Measurements from ENCODE around the gene IL10RA. TPM values are rescaled to one million over a fixed set of nuclear protein-coding genes. Genes with fewer than 3 reads are reported as not detected.
A peak's percentile ranks its signal among the peaks of the same experiment; 100 is the strongest.

The IL10RA gene
- total and polyA plus RNA-seq, 4 donors: 1.7 to 59.2 (median 14.6) TPM

- no peak for ATAC-seq (ENCODE audit: low FRiP score)
- Histone ChIP-seq H3K9me3 (ENCODE audit: control insufficient read depth, low read length) (no peaks in the 10 kb centered on the region), H3K4me1 (ENCODE audit: control insufficient read depth in 1 of 2, insufficient read depth in 2 of 2, low read length in 2 of 2) (no peaks in the 10 kb centered on the region), H3K27me3 (ENCODE audit: control insufficient read depth in 1 of 2, insufficient read depth in 2 of 2, low read length in 1 of 2) (peaks cover 0 to 2% of the 10 kb centered on the region in 2 donors), H3K36me3 (ENCODE audit: control insufficient read depth in 1 of 2, insufficient read depth in 2 of 2, low read length in 1 of 2) (no peaks in the 10 kb centered on the region), H3K27ac (ENCODE audit: low read depth in 1 of 2, low read length in 2 of 2) (no peak overlapping the region), H3K4me3 (ENCODE audit: low read length in 2 of 2) (no peak overlapping the region)
- 68 to 74% methylated on average over 7 of the region's 7 CpGs for WGBS, 2 donors
- no peak for DNase-seq
- intact Hi-C loops (cut with DNase I): no loop called here
Measured at GRCh38 chr11:117979481-117980211, 6.5 kb upstream of the IL10RA start.

- WGBS, 2 donors: 25 to 33% methylated on average over 2 of the region's 2 CpGs
- intact Hi-C loops (cut with DNase I): no loop called here
- no peaks in the 10 kb centered on the region for H3K4me1 ChIP-seq (ENCODE audit: control insufficient read depth in 1 of 2, insufficient read depth in 2 of 2, low read length in 2 of 2)
Measured at GRCh38 chr11:117980280-117980679, 5.9 kb upstream of the IL10RA start.

GRCh38 chr11:117980720-117981119 is 5.5 kb upstream of the IL10RA start:
- H3K4me1 ChIP-seq (ENCODE audit: control insufficient read depth in 1 of 2, insufficient read depth in 2 of 2, low read length in 2 of 2): no peaks in the 10 kb centered on the region
- H3K27ac ChIP-seq (ENCODE audit: low read depth in 1 of 2, low read length in 2 of 2): no peak overlapping the region
- intact Hi-C loops (cut with DNase I): no loop called here
- peaks cover 0 to 2% of the 10 kb centered on the region in 2 donors for H3K27me3 ChIP-seq (ENCODE audit: control insufficient read depth in 1 of 2, insufficient read depth in 2 of 2, low read length in 1 of 2)
- H3K9me3 ChIP-seq (ENCODE audit: control insufficient read depth, low read length): no peaks in the 10 kb centered on the region
- ATAC-seq (ENCODE audit: low FRiP score) (no peak), DNase-seq (no peak)
- 89 to 92% methylated on average over 3 of the region's 3 CpGs for WGBS, 2 donors
- H3K4me3 ChIP-seq (ENCODE audit: low read length in 2 of 2): no peak overlapping the region
- no peaks in the 10 kb centered on the region for H3K36me3 ChIP-seq (ENCODE audit: control insufficient read depth in 1 of 2, insufficient read depth in 2 of 2, low read length in 1 of 2)

More at GRCh38 chr11:117980280-117980679, 5.9 kb upstream of the IL10RA start:
- H3K36me3 ChIP-seq (ENCODE audit: control insufficient read depth in 1 of 2, insufficient read depth in 2 of 2, low read length in 1 of 2): no peaks in the 10 kb centered on the region
- no peak overlapping the region for H3K4me3 ChIP-seq (ENCODE audit: low read length in 2 of 2)
- ATAC-seq (ENCODE audit: low FRiP score) (no peak), DNase-seq (no peak)
- no peaks in the 10 kb centered on the region for H3K9me3 ChIP-seq (ENCODE audit: control insufficient read depth, low read length)
- H3K27me3 ChIP-seq (ENCODE audit: control insufficient read depth in 1 of 2, insufficient read depth in 2 of 2, low read length in 1 of 2): peaks cover 0 to 2% of the 10 kb centered on the region in 2 donors
- no peak overlapping the region for H3K27ac ChIP-seq (ENCODE audit: low read depth in 1 of 2, low read length in 2 of 2)

GRCh38 chr11:117983163-117983475 is 3.1 kb upstream of the IL10RA start:
- Histone ChIP-seq H3K36me3 (ENCODE audit: control insufficient read depth in 1 of 2, insufficient read depth in 2 of 2, low read length in 1 of 2) (no peaks in the 10 kb centered on the region), H3K27ac (ENCODE audit: low read depth in 1 of 2, low read length in 2 of 2) (no peak overlapping the region), H3K9me3 (ENCODE audit: control insufficient read depth, low read length) (no peaks in the 10 kb centered on the region), H3K4me3 (ENCODE audit: low read length in 2 of 2) (no peak overlapping the region), H3K27me3 (ENCODE audit: control insufficient read depth in 1 of 2, insufficient read depth in 2 of 2, low read length in 1 of 2) (peaks cover 0 to 4% of the 10 kb centered on the region in 2 donors), H3K4me1 (ENCODE audit: control insufficient read depth in 1 of 2, insufficient read depth in 2 of 2, low read length in 2 of 2) (no peaks in the 10 kb centered on the region)
- intact Hi-C loops (cut with DNase I): no loop called here
- 87 to 91% methylated on average over 3 of the region's 3 CpGs for WGBS, 2 donors
- DNase-seq: no peak
- no peak for ATAC-seq (ENCODE audit: low FRiP score)

- no peak for DNase-seq
- 70% methylated on average over 4 of the region's 4 CpGs for whole genome bisulfite sequencing, 2 donors
- Histone ChIP-seq H3K27ac (ENCODE audit: low read depth in 1 of 2, low read length in 2 of 2) (no peak overlapping the region), H3K27me3 (ENCODE audit: control insufficient read depth in 1 of 2, insufficient read depth in 2 of 2, low read length in 1 of 2) (peaks cover 0 to 4% of the 10 kb centered on the region in 2 donors), H3K9me3 (ENCODE audit: control insufficient read depth, low read length) (no peaks in the 10 kb centered on the region), H3K4me1 (ENCODE audit: control insufficient read depth in 1 of 2, insufficient read depth in 2 of 2, low read length in 2 of 2) (no peaks in the 10 kb centered on the region), H3K36me3 (ENCODE audit: control insufficient read depth in 1 of 2, insufficient read depth in 2 of 2, low read length in 1 of 2) (no peaks in the 10 kb centered on the region), H3K4me3 (ENCODE audit: low read length in 2 of 2) (no peak overlapping the region)
- ATAC-seq (ENCODE audit: low FRiP score): no peak
- intact Hi-C loops (cut with DNase I): no loop called here
Measured at GRCh38 chr11:117984476-117984875, 1.7 kb upstream of the IL10RA start.

GRCh38 chr11:117986981-117987574 is 884 bp downstream of the IL10RA start:
- DNase-seq: no peak
- Histone ChIP-seq H3K9me3 (ENCODE audit: control insufficient read depth, low read length) (no peaks in the 10 kb centered on the region), H3K4me1 (ENCODE audit: control insufficient read depth in 1 of 2, insufficient read depth in 2 of 2, low read length in 2 of 2) (no peaks in the 10 kb centered on the region), H3K36me3 (ENCODE audit: control insufficient read depth in 1 of 2, insufficient read depth in 2 of 2, low read length in 1 of 2) (no peaks in the 10 kb centered on the region), H3K4me3 (ENCODE audit: low read length in 2 of 2) (no peak overlapping the region), H3K27ac (ENCODE audit: low read depth in 1 of 2, low read length in 2 of 2) (no peak overlapping the region), H3K27me3 (ENCODE audit: control insufficient read depth in 1 of 2, insufficient read depth in 2 of 2, low read length in 1 of 2) (peaks cover 0 to 2% of the 10 kb centered on the region in 2 donors)
- ATAC-seq (ENCODE audit: low FRiP score): no peak
- WGBS, 2 donors: 71 to 72% methylated on average over 15 of the region's 15 CpGs
- intact Hi-C loops (cut with DNase I): no loop called here

GRCh38 chr11:117989351-117990102 is 3.3 kb downstream of the IL10RA start:
- ATAC-seq (ENCODE audit: low FRiP score) (no peak), DNase-seq (peak in 1 of 2 donors; percentile 80)
- no peaks in the 10 kb centered on the region for H3K4me1 ChIP-seq (ENCODE audit: control insufficient read depth in 1 of 2, insufficient read depth in 2 of 2, low read length in 2 of 2)
- H3K27ac ChIP-seq (ENCODE audit: low read depth in 1 of 2, low read length in 2 of 2): no peak overlapping the region
- 87 to 89% methylated on average over 13 of the region's 13 CpGs for WGBS, 2 donors
- no peaks in the 10 kb centered on the region for H3K9me3 ChIP-seq (ENCODE audit: control insufficient read depth, low read length)
- H3K4me3 ChIP-seq (ENCODE audit: low read length in 2 of 2): no peak overlapping the region
- no peaks in the 10 kb centered on the region for H3K36me3 ChIP-seq (ENCODE audit: control insufficient read depth in 1 of 2, insufficient read depth in 2 of 2, low read length in 1 of 2)
- intact Hi-C loops (cut with DNase I): no loop called here
- H3K27me3 ChIP-seq (ENCODE audit: control insufficient read depth in 1 of 2, insufficient read depth in 2 of 2, low read length in 1 of 2): peaks cover 0 to 2% of the 10 kb centered on the region in 2 donors

GRCh38 chr11:117992136-117992535 is 5.9 kb downstream of the IL10RA start:
- no peaks in the 10 kb centered on the region for H3K36me3 ChIP-seq (ENCODE audit: control insufficient read depth in 1 of 2, insufficient read depth in 2 of 2, low read length in 1 of 2)
- peaks cover 0 to 2% of the 10 kb centered on the region in 2 donors for H3K27me3 ChIP-seq (ENCODE audit: control insufficient read depth in 1 of 2, insufficient read depth in 2 of 2, low read length in 1 of 2)
- no peak overlapping the region for H3K4me3 ChIP-seq (ENCODE audit: low read length in 2 of 2)
- ATAC-seq (ENCODE audit: low FRiP score) (no peak), DNase-seq (no peak)
- H3K9me3 ChIP-seq (ENCODE audit: control insufficient read depth, low read length): no peaks in the 10 kb centered on the region
- no peaks in the 10 kb centered on the region for H3K4me1 ChIP-seq (ENCODE audit: control insufficient read depth in 1 of 2, insufficient read depth in 2 of 2, low read length in 2 of 2)
- intact Hi-C loops (cut with DNase I): no loop called here
- 78 to 94% methylated on average over 4 of the region's 4 CpGs for WGBS, 2 donors
- no peak overlapping the region for H3K27ac ChIP-seq (ENCODE audit: low read depth in 1 of 2, low read length in 2 of 2)

Data from aorta (tissue), 5 donors.